ENCODE data around the gene CLMP. TPM values are rescaled to one million over a fixed set of nuclear protein-coding genes. Genes with fewer than 3 reads are reported as not detected.

Gene CLMP
- total RNA-seq, 1 experiment from 2014 or later = 3.2 TPM

GRCh38 chr11:123159183-123159857, 35.7 kb downstream of the CLMP start (continued):
- no peak for TF ChIP-seq CTCF (IDR thresholded peaks at IDR 0.05 in 2 of 3, conservative IDR thresholded peaks at IDR 0.05 in 1 of 3; ENCODE audit: borderline replicate concordance in 1 of 3, insufficient read depth in 1 of 3, low read depth in 2 of 3, low read length in 2 of 3)
- TF ChIP-seq POLR2A (IDR thresholded peaks at IDR 0.05; ENCODE audit: borderline replicate concordance, extremely low read depth, insufficient read depth, insufficient read length) = no peak
- no peak for TF ChIP-seq CBX3 (IDR thresholded peaks at IDR 0.05; ENCODE audit: low read depth)
- TF ChIP-seq SRF (IDR thresholded peaks at IDR 0.05; ENCODE audit: low read depth) = no peak
- no peak for TF ChIP-seq JUND (IDR thresholded peaks at IDR 0.05)
- no peak for TF ChIP-seq TCF7L2 (IDR thresholded peaks at IDR 0.05; ENCODE audit: borderline replicate concordance, extremely low read depth, insufficient read depth, insufficient read length)
- TF ChIP-seq FOSL1 (IDR thresholded peaks at IDR 0.05; ENCODE audit: low read depth) = no peak
- no peak for TF ChIP-seq ZBTB33 (IDR thresholded peaks at IDR 0.05; ENCODE audit: extremely low read depth, insufficient replicate concordance, low read length)
- TF ChIP-seq CEBPB (IDR thresholded peaks at IDR 0.05; ENCODE audit: low read depth) = no peak

Data from HCT116 (cell line).